Erythroblast (primary cell): Measurements from ENCODE around the gene DPF3.

Experiments used
- GATA1 ChIP-seq: IDR thresholded peaks from 2 replicates; pipeline ENCODE4 v1.6.1; 2011; ENCODE audit warnings: low read depth, mild to moderate bottlenecking, control low read depth, low read length, moderate library complexity
- POLR2A ChIP-seq: IDR thresholded peaks from 2 replicates; pipeline ENCODE4 v1.6.1; 2011; ENCODE audit warnings: mild to moderate bottlenecking, low read length

- TF ChIP-seq POLR2A (no peak), GATA1 (no peak)
Observed at GRCh38 chr14:72609205-72609916, 284.5 kb downstream of the DPF3 start.
